NCI-H2171 treated with DMSO at 0.1 percent for 48 hours (cell line): ENCODE data around the gene RCOR1.
"Not testable (repeated sequence)": the region's sequence is repeated elsewhere in the genome, so short reads cannot be mapped to it uniquely, and the experiment has no call there.

Experiments
- DNase-seq: peaks from one replicate; lab custom pipeline; 2025; lab: John Stamatoyannopoulos, UW

RCOR1 gene

DNA sequence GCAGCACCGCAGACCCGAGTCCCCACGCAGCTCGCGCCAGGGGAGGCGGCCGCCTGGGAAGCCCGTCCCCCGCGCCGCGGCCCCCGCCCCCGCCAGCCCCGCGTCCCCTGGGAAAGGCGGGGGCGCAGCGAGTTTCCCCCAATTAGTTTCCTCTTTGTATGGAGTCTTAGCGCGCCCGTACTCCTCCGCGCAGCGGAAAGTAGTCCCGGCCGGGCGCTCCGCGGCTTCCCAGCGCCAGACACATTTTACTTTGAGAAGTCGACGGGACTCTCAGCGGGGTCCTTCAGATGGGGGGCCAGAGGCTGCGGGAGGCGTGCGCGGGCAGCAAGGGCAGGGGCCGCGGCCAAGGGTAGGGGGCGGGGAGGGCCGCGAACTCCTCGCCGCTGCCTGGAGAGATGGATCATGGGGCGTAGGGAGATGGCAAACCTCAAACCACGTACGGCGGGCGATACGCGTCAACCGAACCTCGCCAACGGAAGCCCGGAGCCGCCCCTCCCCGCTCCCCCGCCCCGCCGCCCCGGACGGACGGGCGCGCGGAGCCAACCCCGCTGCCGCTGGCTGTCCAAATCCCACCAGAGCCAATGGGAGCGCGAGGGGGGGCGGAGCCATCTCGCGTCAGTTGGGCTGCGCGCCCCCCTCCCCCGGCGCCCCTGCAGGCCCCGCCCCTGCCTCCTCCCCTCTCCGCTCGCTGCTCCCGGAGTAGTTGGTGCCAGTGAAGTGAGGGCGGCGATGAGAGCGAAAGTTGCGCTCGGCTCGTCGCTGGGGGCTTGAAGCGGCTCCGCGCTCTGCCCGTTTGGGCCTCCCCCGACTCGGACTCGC lies at the start of gene RCOR1:
Gene RCOR1, plus strand, starts transcription at position 706 of the 819 bp plus-strand sequence. CDS start 238 bp downstream, outside the sequence.
- DNase-seq = peak; percentile 98

DNA sequence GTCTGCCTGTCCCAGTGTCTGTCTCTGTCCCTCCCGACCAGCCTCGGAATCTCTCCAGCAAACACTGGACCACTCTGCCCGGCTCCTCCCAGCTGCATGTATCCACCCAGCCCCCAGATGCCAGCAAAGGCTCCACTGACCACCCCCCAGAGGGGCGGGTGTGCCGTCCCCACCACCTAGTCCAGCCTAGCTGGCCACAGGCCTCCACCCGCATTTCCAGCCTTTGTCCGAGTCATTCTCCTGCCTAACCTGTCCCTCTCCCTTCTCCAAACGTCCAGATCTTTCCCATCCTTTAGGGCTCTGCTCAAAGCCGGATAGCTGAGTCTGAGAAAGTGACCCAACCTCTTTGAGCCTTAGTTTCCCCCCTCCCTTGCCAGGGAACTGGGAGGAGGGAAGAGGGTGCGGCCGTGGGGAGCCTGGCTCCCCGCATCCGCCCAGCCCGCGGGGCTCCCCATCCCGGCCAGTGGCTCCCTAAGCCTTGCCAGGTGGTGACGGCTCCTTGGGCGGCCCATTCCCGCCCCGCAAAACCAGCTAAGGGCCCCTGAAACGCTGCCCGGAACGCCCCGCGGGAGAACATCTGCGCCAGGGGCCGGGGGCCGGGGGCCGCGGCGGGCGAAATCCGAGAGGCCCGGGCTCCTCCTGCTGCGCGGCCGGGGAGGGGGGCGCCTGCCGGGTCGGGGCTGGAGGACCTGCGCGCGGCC lies 48.3 kb upstream of the RCOR1 start:
- peak; percentile 75 for DNase-seq

- DNase-seq = no peak
Measured at GRCh38 chr14:102544747-102545460, 47.5 kb upstream of the RCOR1 start.

- peak; percentile 82 for DNase-seq
Measured at GRCh38 chr14:102545461-102546265, 46.8 kb upstream of the RCOR1 start.

DNA sequence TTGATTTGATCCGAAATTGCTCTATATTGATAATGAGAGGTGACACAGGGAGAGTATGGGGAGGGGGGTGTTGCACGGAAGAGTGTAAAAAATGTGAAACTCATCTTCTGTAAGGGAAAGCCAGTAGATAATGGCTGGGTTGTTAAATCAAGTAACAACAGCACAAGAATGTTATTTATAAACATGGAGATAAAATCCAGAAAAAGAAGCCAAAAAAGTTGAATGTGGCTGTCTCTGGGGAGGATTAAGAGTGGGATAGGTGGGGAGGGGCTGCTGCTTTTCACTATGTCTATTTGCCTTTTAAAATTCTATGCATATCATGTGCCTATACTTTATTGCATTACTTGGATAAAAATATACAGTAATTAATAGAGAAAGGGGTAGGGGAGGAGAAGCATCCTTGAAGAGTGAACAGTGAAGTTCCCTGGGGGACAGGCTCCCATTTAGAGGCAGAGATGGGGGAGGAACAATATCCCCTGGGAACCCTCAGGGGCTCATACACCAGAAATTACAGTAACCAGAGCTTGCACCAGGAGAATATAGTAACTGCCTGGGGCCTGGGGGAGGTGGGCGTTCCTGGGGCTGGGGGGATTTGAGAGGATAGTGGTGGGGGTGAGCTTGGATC lies 43.7 kb upstream of the RCOR1 start:
- DNase-seq = peak; percentile 48

GRCh38 chr14:102550927-102551401 lies 41.5 kb upstream of the RCOR1 start:
- DNase-seq = not testable (repeated sequence)

- DNase-seq = no peak
Measured at GRCh38 chr14:102551995-102552705, 40.3 kb upstream of the RCOR1 start.

- peak; percentile 37 for DNase-seq
Measured at GRCh38 chr14:102554821-102555819, 37.3 kb upstream of the RCOR1 start.

DNA sequence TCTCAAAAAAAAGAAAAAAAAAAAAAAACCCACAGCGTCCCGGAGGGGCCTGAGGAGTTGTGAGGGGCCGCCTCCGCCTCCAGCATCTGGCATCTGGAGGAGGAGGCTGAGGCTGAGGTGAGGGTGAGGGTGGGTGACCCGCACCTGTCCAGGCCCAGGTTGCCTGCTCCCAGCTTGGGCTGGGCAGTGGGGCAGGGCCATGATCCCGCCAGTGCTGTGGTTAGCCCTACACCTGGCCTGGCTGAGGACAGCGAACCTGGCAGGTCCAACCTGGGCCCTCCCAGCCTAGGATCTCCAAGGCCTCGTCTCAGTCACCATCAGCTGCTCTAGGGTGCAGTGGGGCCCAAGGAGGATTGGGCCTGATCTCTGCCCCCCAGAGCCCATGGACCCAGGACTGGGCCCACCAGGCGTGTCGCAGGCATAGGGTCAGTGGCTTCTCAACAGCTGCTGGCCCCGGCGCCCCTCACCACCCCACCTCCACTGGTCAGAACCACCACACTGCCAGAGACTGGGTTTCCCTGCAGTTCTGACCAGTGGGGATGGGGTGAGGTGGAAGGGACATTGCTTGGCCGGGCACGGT lies 36.3 kb upstream of the RCOR1 start:
- no peak for DNase-seq

DNA sequence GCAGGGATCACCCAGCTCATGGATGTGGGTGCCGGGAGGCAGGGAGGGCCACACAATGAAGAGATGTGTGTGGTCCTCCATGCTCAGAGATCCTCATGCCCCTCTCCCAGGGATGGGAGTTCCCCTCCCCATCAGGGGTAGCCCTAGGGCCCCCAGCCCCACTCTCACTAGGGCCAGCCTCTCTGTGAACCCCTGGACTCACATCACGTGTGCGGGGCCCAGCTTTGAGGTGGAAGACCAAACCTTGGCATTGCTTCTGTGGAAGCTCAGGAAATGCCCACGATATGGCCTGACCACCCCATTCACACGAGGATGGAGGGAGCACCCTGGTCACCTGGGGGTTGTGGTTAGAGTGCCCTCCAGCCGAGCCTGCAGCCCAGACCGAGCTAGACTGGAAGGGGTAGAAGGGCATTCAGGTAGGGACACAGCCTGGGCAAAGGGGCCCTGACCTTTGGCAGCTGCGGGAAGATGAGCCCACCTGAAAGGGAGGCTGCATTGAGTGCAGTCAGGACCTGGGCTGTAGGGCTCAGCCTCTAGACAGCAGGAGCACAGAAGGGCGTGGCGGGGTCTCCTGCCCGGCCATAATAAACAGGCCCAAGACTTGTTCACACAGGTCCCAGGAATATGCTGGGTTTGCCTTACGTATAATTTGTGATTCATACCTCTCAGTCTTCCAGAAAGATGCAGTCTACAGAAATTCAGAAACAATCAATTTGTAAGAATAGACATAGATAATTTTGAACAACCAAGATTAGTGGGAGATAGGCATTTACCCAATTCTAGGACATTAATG lies 34.8 kb upstream of the RCOR1 start:
- no peak for DNase-seq

DNA sequence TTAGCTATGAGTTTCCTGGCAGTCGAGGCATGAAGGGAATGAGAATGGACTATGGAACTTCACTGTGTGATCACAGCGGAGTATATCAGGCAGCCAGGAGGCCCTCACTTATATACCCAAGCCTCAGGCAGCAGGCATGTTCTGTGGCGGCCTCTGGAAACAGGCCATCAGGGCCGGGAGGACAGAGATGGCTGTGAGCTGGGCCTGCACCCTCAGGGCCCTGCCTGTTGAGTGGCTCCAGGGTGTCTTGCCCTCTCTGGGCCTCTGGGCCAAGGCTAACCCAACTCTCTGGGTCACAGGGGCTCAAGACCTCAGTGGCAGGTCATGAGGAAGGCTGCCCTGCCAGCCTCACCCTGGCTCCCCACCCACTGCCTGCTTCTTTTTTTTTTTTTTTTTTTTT lies 33.9 kb upstream of the RCOR1 start:
- no peak for DNase-seq

- DNase-seq = no peak
Measured at GRCh38 chr14:102560458-102561261, 31.8 kb upstream of the RCOR1 start.

- DNase-seq = no peak
Measured at GRCh38 chr14:102565331-102565887, 27.0 kb upstream of the RCOR1 start.

DNA sequence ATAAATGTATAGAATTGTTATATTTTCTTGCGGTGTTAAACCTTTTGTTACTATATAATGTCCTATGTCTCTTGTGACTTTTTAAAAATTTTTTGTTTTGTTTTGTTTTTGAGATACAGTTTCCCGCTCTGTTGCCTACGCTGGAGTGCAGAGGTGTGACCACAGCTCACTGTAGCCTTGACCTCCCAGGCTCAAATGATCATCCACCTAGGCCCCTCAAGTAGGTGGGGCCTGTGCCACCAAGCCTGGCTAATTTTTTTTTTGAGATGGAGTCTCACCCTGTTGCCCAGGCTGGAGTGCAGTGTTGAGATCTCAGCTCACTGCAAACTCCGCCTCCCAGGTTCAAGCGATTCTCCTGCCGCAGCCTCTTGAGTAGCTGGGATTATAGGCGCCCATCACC lies 26.5 kb upstream of the RCOR1 start:
- no peak for DNase-seq

DNA sequence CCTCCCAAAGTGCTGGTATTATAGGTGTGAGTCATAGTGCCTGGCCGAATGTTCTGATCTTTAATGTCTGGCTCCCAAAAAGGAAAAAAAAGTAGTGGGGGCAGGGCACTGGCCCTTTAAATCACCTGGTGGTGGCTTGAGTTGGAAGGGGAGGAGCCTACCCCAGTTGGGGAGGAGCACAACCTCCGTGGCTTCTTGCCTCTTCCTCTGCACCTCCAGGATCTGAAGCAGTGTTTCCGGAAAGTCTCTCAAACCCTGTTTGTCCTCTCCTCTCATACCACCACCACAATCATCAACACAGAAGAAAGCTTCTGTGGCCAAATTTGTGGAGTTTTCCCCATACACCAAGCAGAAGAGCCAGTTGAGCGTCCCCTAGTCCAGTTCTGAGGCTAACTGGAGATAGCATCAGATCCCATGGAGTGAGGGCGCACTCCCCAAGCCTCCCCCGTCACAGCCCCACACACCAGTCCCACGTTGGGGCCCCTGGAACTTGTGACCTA lies 24.3 kb upstream of the RCOR1 start:
- DNase-seq = no peak

- DNase-seq = no peak
Measured at GRCh38 chr14:102570334-102570995, 22.0 kb upstream of the RCOR1 start.
